Activated gamma-delta T cell treated with Interleukin-2 at 50 U/mL for 16 hours (primary cell): Measurements from ENCODE around the gene KAT6B.

Experiments used
- DNase-seq: peaks from one replicate; pipeline ENCODE4 v3.0.0-alpha.2; 2020

The KAT6B gene

GRCh38 chr10:74925291-74925690, 98.9 kb downstream of the KAT6B start:
- no peak for DNase-seq

- DNase-seq: no peak
These were observed 99.3 kb downstream of the KAT6B start for GRCh38 chr10:74925708-74926107.

GRCh38 chr10:74926791-74927585, 100.6 kb downstream of the KAT6B start:
- no peak for DNase-seq

GRCh38 chr10:74927701-74928100, 101.3 kb downstream of the KAT6B start:
- DNase-seq: no peak

- no peak for DNase-seq
These were observed 102.4 kb downstream of the KAT6B start for GRCh38 chr10:74928742-74929191.

- no peak for DNase-seq
These were observed 102.8 kb downstream of the KAT6B start for GRCh38 chr10:74929197-74929596.

- no peak for DNase-seq
These were observed 104.6 kb downstream of the KAT6B start for GRCh38 chr10:74930965-74931364.

GRCh38 chr10:74932648-74933047, 106.2 kb downstream of the KAT6B start:
- no peak for DNase-seq

- DNase-seq: no peak
These were observed 107.9 kb downstream of the KAT6B start for GRCh38 chr10:74934100-74934812.

- no peak for DNase-seq
These were observed 110.3 kb downstream of the KAT6B start for GRCh38 chr10:74936577-74937265.

- DNase-seq: no peak
These were observed 111.0 kb downstream of the KAT6B start for GRCh38 chr10:74937266-74937856.

GRCh38 chr10:74944205-74944604, 117.8 kb downstream of the KAT6B start:
- DNase-seq: no peak

GRCh38 chr10:74947781-74948401, 121.5 kb downstream of the KAT6B start:
- DNase-seq: no peak

- DNase-seq: no peak
These were observed 122.8 kb downstream of the KAT6B start for GRCh38 chr10:74949034-74949832.

- no peak for DNase-seq
These were observed 123.7 kb downstream of the KAT6B start for GRCh38 chr10:74949843-74950765.

GRCh38 chr10:74953214-74953613, 126.8 kb downstream of the KAT6B start:
- DNase-seq: no peak

GRCh38 chr10:74955796-74956195, 129.4 kb downstream of the KAT6B start:
- DNase-seq: no peak

- DNase-seq: no peak
These were observed 130.2 kb downstream of the KAT6B start for GRCh38 chr10:74956555-74957111.

- DNase-seq: no peak
These were observed 131.0 kb downstream of the KAT6B start for GRCh38 chr10:74957285-74957961.

- DNase-seq: no peak
These were observed 131.9 kb downstream of the KAT6B start for GRCh38 chr10:74958316-74958715.
